Frontal cortex (tissue), 4 donors: ENCODE results near the gene LUC7L. TPM values are rescaled to one million over a fixed set of nuclear protein-coding genes. Genes with fewer than 3 reads are reported as not detected.
"Not testable (repeated sequence)": the region's sequence is repeated elsewhere in the genome, so short reads cannot be mapped to it uniquely, and the experiment has no call there.

ENCODE experiments used
- DNase-seq, 2 donors: peaks; one replicate each; pipeline ENCODE4 v3.0.0; 2012; ENCODE audit warnings: low spot score in 2 of 2
- FAIRE-seq: peaks from 2 replicates; lab custom pipeline; 2012; peaks lifted over from hg19 to GRCh38; lab: Jason Lieb, UNC
- total RNA-seq: library from RNA; depleted of rRNA; stranded (reverse); fragments of >200 nt; gene quantifications from one replicate; pipeline ENCODE4 v1.2.3, GENCODE V29; 2014
- donor health status: control.
- donor health status: control.
- donor health status: control.

Gene LUC7L
- total RNA-seq, 1 donor from 2014 or later = 75.0 TPM

GRCh38 chr16:264440-264951 lies 35.2 kb upstream of the LUC7L start:
- FAIRE-seq = no peak
- DNase-seq = no peak

- FAIRE-seq (no peak), DNase-seq (no peak)
Observed at GRCh38 chr16:263944-264343, 34.7 kb upstream of the LUC7L start.

GRCh38 chr16:263182-263774 lies 34.0 kb upstream of the LUC7L start:
- DNase-seq (no peak), FAIRE-seq (no peak)

GRCh38 chr16:262121-262745 lies 33.0 kb upstream of the LUC7L start:
- FAIRE-seq (no peak), DNase-seq (no peak)

GRCh38 chr16:261031-261691 lies 31.9 kb upstream of the LUC7L start:
- FAIRE-seq (no peak), DNase-seq (no peak)

- DNase-seq (no peak), FAIRE-seq (no peak)
Observed at GRCh38 chr16:260326-260725, 31.1 kb upstream of the LUC7L start.

- DNase-seq (no peak), FAIRE-seq (no peak)
Observed at GRCh38 chr16:259814-260253, 30.6 kb upstream of the LUC7L start.

GRCh38 chr16:259226-259625 lies 30.0 kb upstream of the LUC7L start:
- no peak for FAIRE-seq

GRCh38 chr16:258091-258490 lies 28.8 kb upstream of the LUC7L start:
- FAIRE-seq, DNase-seq: not testable (repeated sequence)

More at GRCh38 chr16:259226-259625, 30.0 kb upstream of the LUC7L start:
- DNase-seq = no peak

GRCh38 chr16:255183-255582 lies 25.9 kb upstream of the LUC7L start:
- DNase-seq (no peak), FAIRE-seq (no peak)

GRCh38 chr16:254461-254860 lies 25.2 kb upstream of the LUC7L start:
- no peak for DNase-seq
- no peak for FAIRE-seq

GRCh38 chr16:253833-254232 lies 24.6 kb upstream of the LUC7L start:
- FAIRE-seq = no peak
- DNase-seq = no peak

- DNase-seq (no peak), FAIRE-seq (no peak)
Observed at GRCh38 chr16:252366-253337, 23.4 kb upstream of the LUC7L start.

GRCh38 chr16:249431-249830 lies 20.2 kb upstream of the LUC7L start:
- peak in 1 of 2 donors; percentile 6 for DNase-seq
- FAIRE-seq = no peak

GRCh38 chr16:247027-247426 lies 17.8 kb upstream of the LUC7L start:
- FAIRE-seq (no peak), DNase-seq (no peak)

- DNase-seq (no peak), FAIRE-seq (no peak)
Observed at GRCh38 chr16:245105-245504, 15.9 kb upstream of the LUC7L start.

GRCh38 chr16:243348-243747 lies 14.1 kb upstream of the LUC7L start:
- no peak for FAIRE-seq
- no peak for DNase-seq

- FAIRE-seq (no peak), DNase-seq (no peak)
Observed at GRCh38 chr16:242281-242680, 13.0 kb upstream of the LUC7L start.

GRCh38 chr16:240559-240958 lies 11.3 kb upstream of the LUC7L start:
- FAIRE-seq = no peak

GRCh38 chr16:239948-240277 lies 10.7 kb upstream of the LUC7L start:
- FAIRE-seq (no peak), DNase-seq (no peak)

More at GRCh38 chr16:240559-240958, 11.3 kb upstream of the LUC7L start:
- no peak for DNase-seq
